ENCODE data around the gene ALDH2. TPM values are rescaled to one million over a fixed set of nuclear protein-coding genes. Genes with fewer than 3 reads are reported as not detected.
"Not testable (repeated sequence)": the region's sequence is repeated elsewhere in the genome, so short reads cannot be mapped to it uniquely, and the experiment has no call there.

ALDH2 gene
- total RNA-seq, 4 donors from 2014 or later, result 13.1 to 102 (median 73.5) TPM

DNA sequence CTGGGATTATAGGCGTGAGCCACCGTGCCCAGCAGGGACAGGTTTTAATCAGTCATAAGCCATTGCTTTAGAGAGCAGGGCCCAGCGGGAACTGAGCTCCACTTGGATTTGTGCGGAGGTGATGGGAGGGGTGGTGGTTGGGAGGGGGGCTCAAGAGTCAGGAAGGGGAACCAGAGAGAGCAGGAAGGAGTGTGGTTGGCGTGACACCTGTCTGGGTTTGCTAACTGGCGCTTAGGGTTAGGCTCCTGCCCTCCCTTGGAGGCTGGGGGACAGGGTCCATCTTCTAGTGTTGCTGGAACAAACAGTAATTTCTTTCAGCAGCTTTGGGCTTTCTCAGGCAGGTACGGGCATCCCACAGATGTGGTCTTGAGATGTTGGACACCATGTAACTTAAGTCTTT is 7.5 kb upstream of the ALDH2 start:
- TF ChIP-seq POLR2A (IDR thresholded peaks at IDR 0.05), result no peak
- TF ChIP-seq, protein P1, sequence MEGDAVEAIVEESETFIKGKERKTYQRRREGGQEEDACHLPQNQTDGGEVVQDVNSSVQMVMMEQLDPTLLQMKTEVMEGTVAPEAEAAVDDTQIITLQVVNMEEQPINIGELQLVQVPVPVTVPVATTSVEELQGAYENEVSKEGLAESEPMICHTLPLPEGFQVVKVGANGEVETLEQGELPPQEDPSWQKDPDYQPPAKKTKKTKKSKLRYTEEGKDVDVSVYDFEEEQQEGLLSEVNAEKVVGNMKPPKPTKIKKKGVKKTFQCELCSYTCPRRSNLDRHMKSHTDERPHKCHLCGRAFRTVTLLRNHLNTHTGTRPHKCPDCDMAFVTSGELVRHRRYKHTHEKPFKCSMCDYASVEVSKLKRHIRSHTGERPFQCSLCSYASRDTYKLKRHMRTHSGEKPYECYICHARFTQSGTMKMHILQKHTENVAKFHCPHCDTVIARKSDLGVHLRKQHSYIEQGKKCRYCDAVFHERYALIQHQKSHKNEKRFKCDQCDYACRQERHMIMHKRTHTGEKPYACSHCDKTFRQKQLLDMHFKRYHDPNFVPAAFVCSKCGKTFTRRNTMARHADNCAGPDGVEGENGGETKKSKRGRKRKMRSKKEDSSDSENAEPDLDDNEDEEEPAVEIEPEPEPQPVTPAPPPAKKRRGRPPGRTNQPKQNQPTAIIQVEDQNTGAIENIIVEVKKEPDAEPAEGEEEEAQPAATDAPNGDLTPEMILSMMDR (IDR thresholded peaks at IDR 0.05), result no peak
- Histone ChIP-seq H3K4me3 (no peak overlapping the region), H3K36me3 (no peaks in the 10 kb centered on the region), H3K27ac (no peak overlapping the region), H3K4me1 (no peaks in the 10 kb centered on the region), H3K9me3 (no peaks in the 10 kb centered on the region), H3K27me3 (no peaks in the 10 kb centered on the region)
- intact Hi-C loops (cut with DNase I; ENCODE audit: low total_unique reads), result loop anchor here (5.0 kb wide), 1 partner anchor 53 kb away; no protein-coding TSS in a partner anchor
- no peak for DNase-seq

DNA sequence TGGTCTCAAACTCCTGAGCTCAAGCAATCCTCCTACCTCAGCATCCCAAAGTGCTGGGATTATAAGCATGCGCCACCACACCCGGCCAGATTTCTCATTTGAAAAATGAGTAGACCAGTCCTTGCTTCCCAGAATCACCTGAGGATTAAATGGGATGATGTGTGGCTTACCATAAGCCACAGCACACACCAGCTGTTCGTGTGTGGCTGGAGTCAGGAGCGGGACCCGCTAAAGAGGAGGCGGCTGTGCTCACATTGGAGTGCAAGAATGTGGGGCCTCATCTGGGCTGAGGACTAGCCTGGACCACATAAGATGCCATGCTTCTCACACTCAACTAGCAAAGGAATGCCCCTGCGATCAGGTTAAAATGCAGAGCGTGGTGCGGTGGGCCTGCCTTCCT is 6.7 kb upstream of the ALDH2 start:
- Histone ChIP-seq H3K36me3 (no peaks in the 10 kb centered on the region), H3K27ac (no peak overlapping the region), H3K27me3 (no peaks in the 10 kb centered on the region), H3K4me3 (no peak overlapping the region), H3K4me1 (no peaks in the 10 kb centered on the region), H3K9me3 (no peaks in the 10 kb centered on the region)
- TF ChIP-seq POLR2A (IDR thresholded peaks at IDR 0.05), result no peak
- TF ChIP-seq, protein P1 (IDR thresholded peaks at IDR 0.05), result no peak
- intact Hi-C loops (cut with DNase I; ENCODE audit: low total_unique reads), result loop anchor here (5.0 kb wide), 1 partner anchor 52 kb away; no protein-coding TSS in a partner anchor
- no peak for DNase-seq

DNA sequence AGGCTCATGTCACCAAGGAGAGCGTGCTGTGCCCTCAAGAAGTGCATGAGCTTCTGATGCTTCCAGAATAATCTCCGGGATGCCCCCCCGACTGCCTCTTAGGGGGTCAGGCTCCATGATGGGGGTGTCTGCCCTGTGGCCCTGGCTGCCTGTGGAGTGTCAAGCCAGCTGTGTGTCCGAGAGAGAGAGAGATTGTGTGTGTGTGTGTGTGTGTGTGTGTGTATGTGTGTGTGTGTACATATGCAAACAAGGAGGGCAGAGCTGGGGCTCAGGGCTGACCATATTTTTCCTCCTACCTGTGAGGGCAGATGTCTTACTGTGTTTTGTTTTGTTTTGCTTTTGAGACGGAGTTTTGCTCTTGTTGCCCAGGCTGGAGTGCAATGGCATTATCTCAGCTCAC is 5.6 kb upstream of the ALDH2 start:
- no peaks in the 10 kb centered on the region for H3K9me3 ChIP-seq
- TF ChIP-seq, protein P1 (IDR thresholded peaks at IDR 0.05), result no peak
- TF ChIP-seq POLR2A (IDR thresholded peaks at IDR 0.05), result no peak
- H3K4me1 ChIP-seq, result no peaks in the 10 kb centered on the region
- no peaks in the 10 kb centered on the region for H3K27me3 ChIP-seq
- DNase-seq, result no peak
- H3K36me3 ChIP-seq, result no peaks in the 10 kb centered on the region
- H3K4me3 ChIP-seq, result no peak overlapping the region
- H3K27ac ChIP-seq, result no peak overlapping the region
- intact Hi-C loops (cut with DNase I; ENCODE audit: low total_unique reads), result no loop called here

DNA sequence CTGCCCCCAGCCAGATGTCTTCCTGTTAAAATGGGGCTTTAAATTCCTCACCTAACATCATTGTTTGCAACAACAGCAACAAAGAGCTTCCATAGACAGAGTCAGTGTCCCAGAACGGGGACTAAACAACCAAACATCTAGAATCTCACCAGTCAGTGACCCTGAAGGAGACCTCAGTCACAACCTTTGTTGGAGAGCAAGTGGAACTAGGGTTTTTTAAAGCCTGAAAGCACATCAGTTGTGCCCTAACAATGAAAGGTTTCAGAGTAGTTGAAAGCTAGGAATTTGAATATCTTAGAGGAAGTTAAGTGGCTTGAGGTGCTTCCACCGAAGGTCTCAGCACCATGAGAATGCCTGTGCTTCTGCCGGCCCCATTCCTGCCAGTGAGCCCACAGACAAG is 5.0 kb upstream of the ALDH2 start:
- DNase-seq, result no peak
- intact Hi-C loops (cut with DNase I; ENCODE audit: low total_unique reads), result no loop called here
- Histone ChIP-seq H3K9me3 (no peaks in the 10 kb centered on the region), H3K27me3 (no peaks in the 10 kb centered on the region), H3K36me3 (no peaks in the 10 kb centered on the region), H3K4me3 (no peak overlapping the region), H3K4me1 (no peaks in the 10 kb centered on the region), H3K27ac (no peak overlapping the region)
- TF ChIP-seq POLR2A (IDR thresholded peaks at IDR 0.05), result no peak
- TF ChIP-seq, protein P1 (IDR thresholded peaks at IDR 0.05), result no peak

DNA sequence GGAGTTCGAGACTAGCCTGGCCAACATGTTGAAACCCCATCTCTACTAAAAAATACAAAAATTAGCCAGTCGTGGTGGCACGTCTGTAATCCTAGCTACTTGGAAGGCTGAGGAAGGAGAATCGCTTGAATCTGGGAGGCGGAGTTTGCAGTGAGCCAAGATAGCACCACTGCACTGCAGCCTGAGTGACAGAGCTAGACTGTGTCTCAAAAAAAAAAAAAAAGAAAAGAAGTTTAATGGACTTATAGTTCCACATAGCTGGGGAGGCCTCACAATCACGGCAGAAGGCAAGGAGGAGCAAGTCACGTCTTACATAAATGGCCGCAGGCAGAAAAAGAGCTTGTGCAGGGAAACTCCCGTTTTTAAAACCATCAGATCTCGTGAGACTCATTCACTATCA is 3.2 kb upstream of the ALDH2 start:
- H3K4me3 ChIP-seq; H3K36me3 ChIP-seq; H3K9me3 ChIP-seq; intact Hi-C loops (cut with DNase I; ENCODE audit: low total_unique reads); DNase-seq; H3K27ac ChIP-seq; H3K27me3 ChIP-seq; H3K4me1 ChIP-seq: not testable (repeated sequence)

Measured in uterus (tissue), 4 donors.